ENCODE results near the gene BBS9.

DNA sequence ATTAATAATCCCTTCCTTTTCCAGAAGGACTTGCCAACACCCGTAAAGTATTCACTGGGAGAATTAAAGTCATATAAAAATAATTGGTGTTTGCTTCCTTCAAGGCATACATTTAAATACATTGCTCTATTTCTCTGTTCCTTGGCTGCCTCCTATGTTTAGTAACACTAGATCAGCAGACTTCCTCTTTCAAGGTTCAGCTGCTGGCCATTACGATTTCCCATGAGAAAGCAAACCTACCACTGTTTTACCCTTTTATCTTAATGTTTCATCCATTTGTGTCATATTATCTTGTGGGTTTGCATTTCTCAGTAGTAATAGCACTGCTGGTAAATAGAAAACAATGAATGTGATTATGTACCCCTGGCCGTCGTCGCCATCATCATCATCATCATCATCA is 462.1 kb downstream of the BBS9 start:
- TF ChIP-seq, protein P1, sequence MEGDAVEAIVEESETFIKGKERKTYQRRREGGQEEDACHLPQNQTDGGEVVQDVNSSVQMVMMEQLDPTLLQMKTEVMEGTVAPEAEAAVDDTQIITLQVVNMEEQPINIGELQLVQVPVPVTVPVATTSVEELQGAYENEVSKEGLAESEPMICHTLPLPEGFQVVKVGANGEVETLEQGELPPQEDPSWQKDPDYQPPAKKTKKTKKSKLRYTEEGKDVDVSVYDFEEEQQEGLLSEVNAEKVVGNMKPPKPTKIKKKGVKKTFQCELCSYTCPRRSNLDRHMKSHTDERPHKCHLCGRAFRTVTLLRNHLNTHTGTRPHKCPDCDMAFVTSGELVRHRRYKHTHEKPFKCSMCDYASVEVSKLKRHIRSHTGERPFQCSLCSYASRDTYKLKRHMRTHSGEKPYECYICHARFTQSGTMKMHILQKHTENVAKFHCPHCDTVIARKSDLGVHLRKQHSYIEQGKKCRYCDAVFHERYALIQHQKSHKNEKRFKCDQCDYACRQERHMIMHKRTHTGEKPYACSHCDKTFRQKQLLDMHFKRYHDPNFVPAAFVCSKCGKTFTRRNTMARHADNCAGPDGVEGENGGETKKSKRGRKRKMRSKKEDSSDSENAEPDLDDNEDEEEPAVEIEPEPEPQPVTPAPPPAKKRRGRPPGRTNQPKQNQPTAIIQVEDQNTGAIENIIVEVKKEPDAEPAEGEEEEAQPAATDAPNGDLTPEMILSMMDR (conservative IDR thresholded peaks at IDR 0.05; ENCODE audit: low read length): no peak
- TF ChIP-seq EZH2phosphoT487 (IDR thresholded peaks at IDR 0.05; ENCODE audit: borderline replicate concordance): no peak

Data from Loucy (cell line).